ENCODE data around the gene SERTAD2. TPM values are rescaled to one million over a fixed set of nuclear protein-coding genes. Genes with fewer than 3 reads are reported as not detected.

The SERTAD2 gene
- total RNA-seq, 2 donors from 2014 or later, result 3.3 to 6.7 TPM

- no peak overlapping the region for H3K27ac ChIP-seq
- ATAC-seq (no peak), DNase-seq (peak in 1 of 4 donors; percentile 0)
- WGBS, 2 donors, result 82 to 93% methylated on average over 6 of the region's 6 CpGs
- H3K36me3 ChIP-seq (replicated peaks in 1 of 2; ENCODE audit: insufficient read depth in 1 of 2, low read depth in 2 of 2), result no peaks in the 10 kb centered on the region
- H3K4me3 ChIP-seq, result no peak overlapping the region
- H3K9me3 ChIP-seq, result no peaks in the 10 kb centered on the region
- intact Hi-C loops (cut with DNase I), result no loop called here
- TF ChIP-seq POLR2A (IDR thresholded peaks at IDR 0.05), result no peak
- TF ChIP-seq CTCF (IDR thresholded peaks at IDR 0.05), result no peak
- H3K27me3 ChIP-seq, result no peaks in the 10 kb centered on the region
- H3K4me1 ChIP-seq, result peaks cover 6% of the 10 kb centered on the region
These were observed 38.4 kb downstream of the SERTAD2 start for GRCh38 chr2:64615192-64615763.

GRCh38 chr2:64613276-64613675 lies 40.4 kb downstream of the SERTAD2 start:
- H3K4me1 ChIP-seq, result peaks cover 17% of the 10 kb centered on the region
- 66 to 72% methylated on average over 7 of the region's 7 CpGs for WGBS, 2 donors
- H3K36me3 ChIP-seq (replicated peaks in 1 of 2; ENCODE audit: insufficient read depth in 1 of 2, low read depth in 2 of 2), result no peaks in the 10 kb centered on the region
- no peaks in the 10 kb centered on the region for H3K27me3 ChIP-seq
- intact Hi-C loops (cut with DNase I), result no loop called here
- TF ChIP-seq CTCF (IDR thresholded peaks at IDR 0.05), result no peak
- no peak for TF ChIP-seq POLR2A (IDR thresholded peaks at IDR 0.05)
- DNase-seq, result peak in 1 of 4 donors; percentile 3
- H3K9me3 ChIP-seq, result no peaks in the 10 kb centered on the region
- no peak overlapping the region for H3K27ac ChIP-seq
- no peak overlapping the region for H3K4me3 ChIP-seq
- no peak for ATAC-seq

DNA sequence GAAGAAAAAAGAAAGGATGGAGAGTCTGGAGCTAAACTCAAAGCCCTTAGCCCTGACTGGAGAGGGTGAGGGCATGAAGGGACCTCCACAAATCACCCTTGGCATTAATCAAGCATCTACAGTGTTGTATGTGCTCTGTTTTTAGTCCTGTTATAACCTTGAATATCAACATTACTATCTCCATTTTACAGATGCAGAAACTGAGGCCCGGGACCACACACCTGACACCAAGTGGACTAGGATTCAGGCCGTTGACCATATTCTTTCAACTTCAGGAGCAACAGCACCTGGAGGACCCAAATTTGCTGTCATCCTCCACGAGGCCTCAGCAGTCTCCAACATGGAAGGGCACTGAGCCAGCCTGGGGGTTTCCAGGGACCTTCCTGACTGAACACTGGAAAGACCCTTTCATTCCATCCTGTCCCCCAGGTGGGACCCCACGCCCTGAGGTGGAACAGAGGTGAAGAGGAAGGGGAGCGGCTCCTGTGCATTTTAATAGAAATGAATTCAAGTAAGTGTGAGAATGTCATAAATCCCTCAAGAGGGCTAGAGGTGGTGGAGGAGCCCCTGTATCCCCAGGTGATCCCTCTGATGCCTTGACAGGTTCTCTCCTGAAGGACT lies 41.0 kb downstream of the SERTAD2 start:
- Histone ChIP-seq H3K27me3 (no peaks in the 10 kb centered on the region), H3K4me1 (peaks cover 23% of the 10 kb centered on the region), H3K4me3 (no peak overlapping the region), H3K9me3 (no peaks in the 10 kb centered on the region), H3K27ac (no peak overlapping the region), H3K36me3 (replicated peaks in 1 of 2; ENCODE audit: insufficient read depth in 1 of 2, low read depth in 2 of 2) (no peaks in the 10 kb centered on the region)
- WGBS, 2 donors, result 68 to 79% methylated on average over 5 of the region's 5 CpGs
- intact Hi-C loops (cut with DNase I), result no loop called here
- TF ChIP-seq CTCF (IDR thresholded peaks at IDR 0.05) (no peak), POLR2A (IDR thresholded peaks at IDR 0.05) (no peak)
- ATAC-seq, result no peak
- DNase-seq, result peak in 1 of 4 donors; percentile 8

GRCh38 chr2:64610316-64610855 lies 43.3 kb downstream of the SERTAD2 start:
- TF ChIP-seq POLR2A (IDR thresholded peaks at IDR 0.05), result no peak
- no peak for TF ChIP-seq CTCF (IDR thresholded peaks at IDR 0.05)
- intact Hi-C loops (cut with DNase I), result no loop called here
- ATAC-seq (no peak), DNase-seq (no peak)
- Histone ChIP-seq H3K27ac (no peak overlapping the region), H3K4me3 (no peak overlapping the region), H3K4me1 (peaks cover 33% of the 10 kb centered on the region), H3K36me3 (replicated peaks in 1 of 2; ENCODE audit: insufficient read depth in 1 of 2, low read depth in 2 of 2) (no peaks in the 10 kb centered on the region), H3K9me3 (no peaks in the 10 kb centered on the region), H3K27me3 (no peaks in the 10 kb centered on the region)
- 95 to 97% methylated on average over 6 of the region's 6 CpGs for WGBS, 2 donors

DNA sequence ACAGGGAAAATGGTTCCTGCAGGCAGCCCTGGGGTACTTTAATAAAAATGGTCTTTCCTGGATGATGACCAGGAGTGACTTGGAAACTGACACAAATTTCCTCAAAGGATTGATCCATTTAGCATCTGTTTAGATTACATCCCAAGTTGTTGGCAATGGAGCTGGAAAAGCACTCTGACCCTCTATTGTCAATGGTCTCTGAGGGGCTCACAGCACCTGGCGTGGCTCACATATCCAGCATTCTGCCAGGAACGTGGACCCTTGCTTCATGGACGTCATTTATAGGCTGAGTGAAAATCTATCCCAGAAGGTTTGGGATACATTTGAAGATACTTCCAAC lies 43.8 kb downstream of the SERTAD2 start:
- Histone ChIP-seq H3K9me3 (no peaks in the 10 kb centered on the region), H3K27ac (peak overlapping the region in 2 of 4 donors; percentile 51 to 70), H3K4me3 (peak overlapping the region in 1 of 2 donors; percentile 22), H3K27me3 (no peaks in the 10 kb centered on the region), H3K4me1 (peaks cover 38% of the 10 kb centered on the region), H3K36me3 (replicated peaks in 1 of 2; ENCODE audit: insufficient read depth in 1 of 2, low read depth in 2 of 2) (no peaks in the 10 kb centered on the region)
- intact Hi-C loops (cut with DNase I), result no loop called here
- DNase-seq, result no peak
- 72 to 88% methylated on average over 3 of the region's 3 CpGs for WGBS, 2 donors
- TF ChIP-seq CTCF (IDR thresholded peaks at IDR 0.05) (peak in 1 of 7 experiments; percentile 1), POLR2A (IDR thresholded peaks at IDR 0.05) (no peak)
- no peak for ATAC-seq

Measured in body of pancreas (tissue), 4 donors.